AG04450 (cell line): ENCODE measurements around the gene TIMM10B. TPM values are rescaled to one million over a fixed set of nuclear protein-coding genes. Genes with fewer than 3 reads are reported as not detected.

Experiments used
- CTCF ChIA-PET: fragments of 300-600, 350-600 bp; formaldehyde crosslinking; extraction: SDS; loops from one replicate; lab custom pipeline; 2022; ENCODE audit warnings: antibody characterized with exemption, inconsistent platforms; lab: Charles Lee
- POLR2A ChIA-PET: fragments of 350-600 bp; formaldehyde crosslinking; extraction: SDS; loops from one replicate; lab custom pipeline; 2021; ENCODE audit warnings: antibody characterized with exemption, inconsistent platforms; lab: Yijun Ruan, JAX
- DNase-seq: peaks from one replicate; pipeline ENCODE4 v3.0.0-alpha.2; 2011; ENCODE audit warnings: low read depth, low spot score
- H3K27ac ChIP-seq: one replicate; pipeline ENCODE4 v1.5.1; 2012; ENCODE audit warnings: low read depth, low read length, control low read depth
- H3K27me3 ChIP-seq: one replicate; pipeline ENCODE4 v1.6.0; 2012; ENCODE audit warnings: low read length; ENCODE audit not compliant: control insufficient read depth, insufficient read depth
- H3K4me3 ChIP-seq: 2 replicates; pipeline ENCODE4 v1.5.1; 2011; ENCODE audit warnings: mild to moderate bottlenecking, low read depth, low read length, control low read depth
- H3K9me3 ChIP-seq: 2 replicates; pipeline ENCODE4 v1.5.1; 2012; ENCODE audit warnings: low read length; ENCODE audit not compliant: control insufficient read depth, insufficient read depth
- polyA plus RNA-seq: library from polyadenylated mRNA; depleted of rRNA; stranded (reverse); fragments of >200 nt; gene quantifications from 2 replicates; pipeline ENCODE4 v1.2.3, GENCODE V29; 2011
- TF ChIP-seq, protein P1 (sequence below): IDR thresholded peaks from 2 replicates; pipeline ENCODE4 v1.5.1; 2011; ENCODE audit warnings: low read depth, low read length, control low read depth, inconsistent platforms

The TIMM10B gene
- polyA plus RNA-seq, 1 experiment, result 33.1 TPM

GRCh38 chr11:6437993-6438392, 43.3 kb upstream of the TIMM10B start:
- no peak for DNase-seq
- H3K4me3 ChIP-seq, result no peak overlapping the region
- no peaks in the 10 kb centered on the region for H3K9me3 ChIP-seq
- ChIA-PET POLR2A (no interaction called here), CTCF (interaction anchor here (1.0 to 15.7 kb wide), 9 partner anchors 8 to 92 kb away, joined by 3 to 604 read pairs (median 8); no protein-coding TSS in a partner anchor)
- TF ChIP-seq, protein P1, sequence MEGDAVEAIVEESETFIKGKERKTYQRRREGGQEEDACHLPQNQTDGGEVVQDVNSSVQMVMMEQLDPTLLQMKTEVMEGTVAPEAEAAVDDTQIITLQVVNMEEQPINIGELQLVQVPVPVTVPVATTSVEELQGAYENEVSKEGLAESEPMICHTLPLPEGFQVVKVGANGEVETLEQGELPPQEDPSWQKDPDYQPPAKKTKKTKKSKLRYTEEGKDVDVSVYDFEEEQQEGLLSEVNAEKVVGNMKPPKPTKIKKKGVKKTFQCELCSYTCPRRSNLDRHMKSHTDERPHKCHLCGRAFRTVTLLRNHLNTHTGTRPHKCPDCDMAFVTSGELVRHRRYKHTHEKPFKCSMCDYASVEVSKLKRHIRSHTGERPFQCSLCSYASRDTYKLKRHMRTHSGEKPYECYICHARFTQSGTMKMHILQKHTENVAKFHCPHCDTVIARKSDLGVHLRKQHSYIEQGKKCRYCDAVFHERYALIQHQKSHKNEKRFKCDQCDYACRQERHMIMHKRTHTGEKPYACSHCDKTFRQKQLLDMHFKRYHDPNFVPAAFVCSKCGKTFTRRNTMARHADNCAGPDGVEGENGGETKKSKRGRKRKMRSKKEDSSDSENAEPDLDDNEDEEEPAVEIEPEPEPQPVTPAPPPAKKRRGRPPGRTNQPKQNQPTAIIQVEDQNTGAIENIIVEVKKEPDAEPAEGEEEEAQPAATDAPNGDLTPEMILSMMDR, result no peak
- H3K27ac ChIP-seq, result no peak overlapping the region
- no peaks in the 10 kb centered on the region for H3K27me3 ChIP-seq

GRCh38 chr11:6438979-6439571, 42.2 kb upstream of the TIMM10B start:
- ChIA-PET CTCF (interaction anchor here (0.6 to 15.7 kb wide), 22 partner anchors 9 to 714 kb away, joined by 3 to 604 read pairs (median 4); partner anchors contain the start of genes APBB1 and MRPL17), POLR2A (interaction anchor here (1.4 kb wide), 1 partner anchor 20 kb away, joined by 4 read pairs; the partner anchor contains the start of gene APBB1)
- H3K4me3 ChIP-seq, result no peak overlapping the region
- H3K27ac ChIP-seq, result no peak overlapping the region
- no peak for DNase-seq
- H3K27me3 ChIP-seq, result no peaks in the 10 kb centered on the region
- TF ChIP-seq, protein P1, result peak; percentile 82
- H3K9me3 ChIP-seq, result no peaks in the 10 kb centered on the region

DNA sequence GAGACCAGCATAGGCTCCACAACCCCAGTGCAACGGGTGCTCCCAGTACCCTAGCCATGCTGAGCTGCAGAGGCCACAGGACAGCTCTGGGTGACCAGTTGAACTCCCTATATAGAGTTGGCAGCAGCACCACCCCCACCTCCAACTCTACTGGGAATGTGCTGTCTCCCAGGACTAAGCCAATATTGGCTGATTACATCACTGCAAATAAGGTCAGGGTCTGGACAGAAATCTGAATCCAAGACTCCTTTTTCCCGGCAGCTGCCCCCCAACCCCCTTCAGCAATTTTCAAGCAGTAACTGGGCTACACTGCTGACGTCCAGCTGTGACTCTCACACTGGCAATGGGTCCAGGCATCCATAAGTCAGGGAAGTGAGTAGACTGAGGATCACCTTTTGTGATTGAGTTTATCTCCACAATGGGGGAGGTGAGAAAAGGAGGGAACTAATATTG, 40.4 kb upstream of the TIMM10B start, which contains the start of gene HPX:
TSS of gene HPX (minus strand) at position 82 of the 453 bp plus-strand sequence. CDS start at position 58, 24 bp downstream.
- no peak within 1 kb of the TSS for H3K27ac ChIP-seq
- no peak within 1 kb of the TSS for H3K4me3 ChIP-seq
- POLR2A ChIA-PET, result interaction anchor here (0.5 to 1.0 kb wide), 3 partner anchors 14 to 232 kb away, joined by 3 to 4 read pairs (median 3); partner anchors contain the start of gene APBB1
- DNase-seq, result no peak
- CTCF ChIA-PET, result interaction anchor here (0.9 to 15.7 kb wide), 5 partner anchors 11 to 265 kb away, joined by 4 to 604 read pairs (median 16); no protein-coding TSS in a partner anchor
- TF ChIP-seq, protein P1, result no peak
- H3K27me3 ChIP-seq, result no peaks in the 10 kb centered on the region
- H3K9me3 ChIP-seq, result no peaks in the 10 kb centered on the region

DNA sequence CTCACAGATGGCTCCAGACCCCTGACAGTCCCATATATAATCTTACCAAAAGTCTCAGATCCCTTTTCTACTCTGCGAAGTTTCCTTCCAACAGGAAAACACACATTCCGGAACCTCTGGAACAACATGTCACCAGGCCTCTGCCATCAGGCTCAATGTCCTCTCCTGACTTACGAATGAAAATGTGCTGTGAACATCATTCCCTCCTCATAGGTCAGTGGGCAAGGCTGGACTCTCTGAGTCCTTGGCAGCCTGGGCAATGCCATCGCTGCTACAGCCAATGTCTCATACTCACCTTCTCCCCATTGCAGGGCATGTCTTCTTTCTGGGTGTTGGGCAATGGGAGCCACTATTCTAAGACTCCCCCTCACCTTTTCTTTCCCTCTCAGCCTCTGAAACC, 38.9 kb upstream of the TIMM10B start:
- Histone ChIP-seq H3K27ac (no peak overlapping the region), H3K4me3 (no peak overlapping the region), H3K27me3 (no peaks in the 10 kb centered on the region), H3K9me3 (no peaks in the 10 kb centered on the region)
- TF ChIP-seq, protein P1, result no peak
- CTCF ChIA-PET, result interaction anchor here (1.1 to 15.7 kb wide), 14 partner anchors 11 to 154 kb away, joined by 3 to 604 read pairs (median 16); no protein-coding TSS in a partner anchor
- POLR2A ChIA-PET, result no interaction called here
- DNase-seq, result no peak
